Endothelial cell of umbilical vein (primary cell): ENCODE results near the gene BLM. TPM values are rescaled to one million over a fixed set of nuclear protein-coding genes. Genes with fewer than 3 reads are reported as not detected.

Experiments
- BruUV-seq: library from RNA; stranded (reverse); fragments of 400-500 nt; replicated peaks from 2 replicates; lab custom pipeline; 2021; lab: Mats Ljungman, UMichigan
- CTCF ChIA-PET: fragments of 300-600, 350-600 bp; sonication (Branson Sonifier 250); formaldehyde crosslinking; loops from one replicate; lab custom pipeline; 2021; ENCODE audit warnings: antibody characterized with exemption, inconsistent platforms; lab: Charles Lee
- POLR2A ChIA-PET: fragments of 300-600, 350-600 bp; sonication (Branson Sonifier 250); formaldehyde crosslinking; loops from one replicate; lab custom pipeline; 2021; ENCODE audit warnings: antibody characterized with exemption, inconsistent platforms; lab: Charles Lee
- DNase-seq: peaks from one replicate; pipeline ENCODE4 v3.0.0-alpha.2; 2011; ENCODE audit warnings: low read depth, low spot score
- FAIRE-seq: peaks from 2 replicates; lab custom pipeline; 2011; peaks lifted over from hg19 to GRCh38; lab: Jason Lieb, UNC
- H2AFZ ChIP-seq: 2 replicates; pipeline ENCODE4 v1.6.0; 2012; ENCODE audit warnings: low read depth, low read length, control low read depth, inconsistent platforms
- H3K27ac ChIP-seq: 2 replicates; pipeline ENCODE4 v1.5.1; 2011; ENCODE audit warnings: low read depth, mild to moderate bottlenecking, control low read depth, low read length, moderate library complexity; ENCODE audit not compliant: insufficient read depth
- H3K27me3 ChIP-seq, 2 experiments: 2 replicates each; pipeline versions ENCODE4 v1.6.0 to v1.6.1; 2011; ENCODE audit warnings: low read length in 2 of 2, mixed read lengths in 1 of 2; ENCODE audit not compliant: control insufficient read depth in 2 of 2, insufficient read depth in 2 of 2
- H3K36me3 ChIP-seq, 2 experiments: 2 replicates in 1 of 2; 3 replicates in 1 of 2; pipeline ENCODE4 v1.5.1; 2011; ENCODE audit warnings: low read length in 2 of 2, mild to moderate bottlenecking in 1 of 2, moderate library complexity in 1 of 2; ENCODE audit not compliant: control insufficient read depth in 2 of 2, insufficient read depth in 2 of 2; ENCODE audit errors: extremely low read depth in 1 of 2
- H3K4me1 ChIP-seq: 3 replicates; pipeline ENCODE4 v1.5.1; 2011; ENCODE audit warnings: mild to moderate bottlenecking, low read length; ENCODE audit not compliant: control insufficient read depth, insufficient read depth; ENCODE audit errors: extremely low read depth
- H3K4me2 ChIP-seq: 2 replicates; pipeline ENCODE4 v1.6.1; 2011; ENCODE audit warnings: low read length, control low read depth, mixed read lengths; ENCODE audit not compliant: insufficient read depth
- H3K4me3 ChIP-seq, 3 experiments: fragments of 200-600 bp in 1 of 3; sonication (generic), shearing (Covaris generic) in 1 of 3; replicated peaks in 1 of 3; 2 replicates each; pipeline ENCODE4 v1.5.1; 2011 to 2016; ENCODE audit warnings: control low read depth in 3 of 3, low read length in 3 of 3, mild to moderate bottlenecking in 2 of 3, inconsistent platforms in 1 of 3, low read depth in 1 of 3, moderate library complexity in 1 of 3; ENCODE audit not compliant: insufficient read depth in 1 of 3
- H3K79me2 ChIP-seq: 2 replicates; pipeline ENCODE4 v1.6.0; 2012; ENCODE audit warnings: low read length, inconsistent platforms; ENCODE audit not compliant: control insufficient read depth, insufficient read depth
- H3K9ac ChIP-seq: replicated peaks from 2 replicates; pipeline ENCODE3; 2011; ENCODE audit warnings: low read length, control low read depth; ENCODE audit not compliant: insufficient read depth; ENCODE audit errors: extremely low read depth
- H3K9me1 ChIP-seq: replicated peaks from 3 replicates; pipeline ENCODE4 v1.6.0; 2011; ENCODE audit warnings: mild to moderate bottlenecking, low read length; ENCODE audit not compliant: control insufficient read depth, insufficient read depth; ENCODE audit errors: extremely low read depth
- H3K9me3 ChIP-seq: replicated peaks from 2 replicates; pipeline ENCODE4 v1.5.1; 2012; ENCODE audit warnings: low read length, inconsistent platforms; ENCODE audit not compliant: control insufficient read depth, insufficient read depth
- H4K20me1 ChIP-seq: replicated peaks from 2 replicates; pipeline ENCODE3; 2011; ENCODE audit warnings: mild to moderate bottlenecking, low read length; ENCODE audit not compliant: control insufficient read depth, insufficient read depth; ENCODE audit errors: extremely low read depth
- EZH2 ChIP-seq: IDR thresholded peaks from 2 replicates; pipeline ENCODE4 v1.6.1; 2012; ENCODE audit warnings: borderline replicate concordance, low read depth, mild to moderate bottlenecking, moderate library complexity, low read length, inconsistent platforms; ENCODE audit not compliant: severe bottlenecking
- FOS ChIP-seq: IDR thresholded peaks from 2 replicates; pipeline ENCODE4 v1.6.1; 2011; ENCODE audit warnings: mild to moderate bottlenecking, low read length, moderate library complexity, borderline replicate concordance; ENCODE audit not compliant: insufficient read depth
- GATA2 ChIP-seq: IDR thresholded peaks from 2 replicates; pipeline ENCODE4 v1.7.0; 2011; ENCODE audit warnings: low read depth, mild to moderate bottlenecking, moderate library complexity, mixed read lengths, low read length; ENCODE audit not compliant: insufficient read length, insufficient read depth
- JUN ChIP-seq: IDR thresholded peaks from 2 replicates; pipeline ENCODE4 v1.6.1; 2011; ENCODE audit warnings: borderline replicate concordance, low read depth; ENCODE audit not compliant: insufficient read length, insufficient read depth
- MYC ChIP-seq: IDR thresholded peaks from one replicate; pipeline ENCODE4 v1.6.1; 2011; ENCODE audit warnings: mild to moderate bottlenecking, low read depth, low read length
- POLR2A ChIP-seq: IDR thresholded peaks from 2 replicates; pipeline ENCODE4 v1.6.1; 2012; ENCODE audit warnings: low read depth, mild to moderate bottlenecking, control low read depth, low read length
- POLR2AphosphoS5 ChIP-seq: IDR thresholded peaks from 2 replicates; pipeline ENCODE4 v1.6.1; 2012; ENCODE audit warnings: low read depth, mild to moderate bottlenecking, control low read depth, low read length, moderate library complexity; ENCODE audit not compliant: insufficient read depth
- dilution Hi-C: fragments of 300-500 bp; cut with MboI; formaldehyde crosslinking; loops from one replicate; pipeline ENCODE4 v1.15.0; 2019; ENCODE audit warnings: low sequenced_read_pairs; ENCODE audit not compliant: extremely low pct_ligation_motif_present
- intact Hi-C: fragments of 100-400 bp; cut with micrococcal nuclease; formaldehyde crosslinking; loops from one replicate; pipeline ENCODE4 v1.10.0; 2022
- polyA plus RNA-seq, 4 experiments: library from polyadenylated mRNA; depleted of rRNA in 3 of 4; stranded (reverse) in 3 of 4; unstranded in 1 of 4; fragments of >200 nt; gene quantifications; 2 replicates each; pipeline versions ENCODE4 v1.2.1 to v1.2.3, GENCODE V29; 2011 to 2012; ENCODE audit warnings: missing spikeins in 1 of 4
- total RNA-seq: library from RNA; stranded (reverse); gene quantifications from 2 replicates; pipeline ENCODE4 v1.2.3, GENCODE V29; 2021
- TF ChIP-seq, protein P1 (sequence below): IDR thresholded peaks from 2 replicates; pipeline ENCODE4 v1.6.1; 2011; ENCODE audit not compliant: insufficient read depth, insufficient read length
- TF ChIP-seq, protein P2 (sequence below), 2 donors: IDR thresholded peaks; 1 replicate in 1 of 2; 2 replicates in 1 of 2; pipeline ENCODE4 v1.5.1; 2011; ENCODE audit warnings: low read length in 2 of 2, mild to moderate bottlenecking in 2 of 2, moderate library complexity in 2 of 2, control low read depth in 1 of 2, inconsistent platforms in 1 of 2, low read depth in 1 of 2; ENCODE audit not compliant: insufficient read depth in 1 of 2; ENCODE audit errors: extremely low read depth in 1 of 2

The BLM gene
- total and polyA plus RNA-seq, 2 donors (not counting 3 experiments of a cell fraction or from before 2014, with no cell fraction given): 3.8 to 17.3 TPM

DNA sequence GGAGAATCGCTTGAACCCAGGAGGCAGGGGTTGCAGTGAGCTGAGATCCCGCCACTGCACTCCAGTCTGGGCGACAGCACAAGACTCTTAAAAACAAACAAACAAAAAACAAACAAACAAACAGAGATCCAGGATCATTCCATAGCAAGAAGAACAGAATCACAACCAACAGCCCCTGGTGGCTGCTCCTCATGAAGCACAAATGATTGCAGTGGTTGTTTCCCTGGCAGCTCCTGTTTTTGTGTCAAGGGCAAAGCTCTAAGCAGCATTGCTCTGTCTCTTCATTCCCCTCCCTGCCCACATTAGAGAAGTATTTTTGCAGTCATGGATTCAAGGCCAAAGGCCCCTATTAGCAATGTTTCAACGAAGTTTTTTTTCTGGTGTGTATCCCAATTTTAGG lies 25.8 kb upstream of the BLM start:
- ChIA-PET CTCF (interaction anchor here (1.0 to 4.9 kb wide), 6 partner anchors 9 to 398 kb away, joined by 3 to 53 read pairs (median 4); no protein-coding TSS in a partner anchor), POLR2A (no interaction called here)
- H3K36me3 ChIP-seq: no peaks in the 10 kb centered on the region
- no peak overlapping the region for H3K4me3 ChIP-seq
- peaks cover 2% of the 10 kb centered on the region for H3K4me1 ChIP-seq
- no peak for DNase-seq
- intact Hi-C loops (loop anchor here (5.0 kb wide), 1 partner anchor 189 kb away; no protein-coding TSS in a partner anchor), dilution Hi-C loops (no loop called here)
- no peak overlapping the region for H2AFZ ChIP-seq
- no peak overlapping the region for H3K9ac ChIP-seq
- H3K4me2 ChIP-seq: no peak overlapping the region
- no peaks in the 10 kb centered on the region for H3K79me2 ChIP-seq
- no peaks in the 10 kb centered on the region for H3K9me1 ChIP-seq
- TF ChIP-seq JUN: no peak
- no peak for TF ChIP-seq MYC
- TF ChIP-seq, protein P1, sequence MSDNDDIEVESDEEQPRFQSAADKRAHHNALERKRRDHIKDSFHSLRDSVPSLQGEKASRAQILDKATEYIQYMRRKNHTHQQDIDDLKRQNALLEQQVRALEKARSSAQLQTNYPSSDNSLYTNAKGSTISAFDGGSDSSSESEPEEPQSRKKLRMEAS: no peak
- no peak for TF ChIP-seq FOS
- TF ChIP-seq GATA2: no peak
- TF ChIP-seq POLR2A: no peak
- TF ChIP-seq EZH2: no peak
- no peak for TF ChIP-seq POLR2AphosphoS5
- TF ChIP-seq, protein P2, sequence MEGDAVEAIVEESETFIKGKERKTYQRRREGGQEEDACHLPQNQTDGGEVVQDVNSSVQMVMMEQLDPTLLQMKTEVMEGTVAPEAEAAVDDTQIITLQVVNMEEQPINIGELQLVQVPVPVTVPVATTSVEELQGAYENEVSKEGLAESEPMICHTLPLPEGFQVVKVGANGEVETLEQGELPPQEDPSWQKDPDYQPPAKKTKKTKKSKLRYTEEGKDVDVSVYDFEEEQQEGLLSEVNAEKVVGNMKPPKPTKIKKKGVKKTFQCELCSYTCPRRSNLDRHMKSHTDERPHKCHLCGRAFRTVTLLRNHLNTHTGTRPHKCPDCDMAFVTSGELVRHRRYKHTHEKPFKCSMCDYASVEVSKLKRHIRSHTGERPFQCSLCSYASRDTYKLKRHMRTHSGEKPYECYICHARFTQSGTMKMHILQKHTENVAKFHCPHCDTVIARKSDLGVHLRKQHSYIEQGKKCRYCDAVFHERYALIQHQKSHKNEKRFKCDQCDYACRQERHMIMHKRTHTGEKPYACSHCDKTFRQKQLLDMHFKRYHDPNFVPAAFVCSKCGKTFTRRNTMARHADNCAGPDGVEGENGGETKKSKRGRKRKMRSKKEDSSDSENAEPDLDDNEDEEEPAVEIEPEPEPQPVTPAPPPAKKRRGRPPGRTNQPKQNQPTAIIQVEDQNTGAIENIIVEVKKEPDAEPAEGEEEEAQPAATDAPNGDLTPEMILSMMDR (IDR thresholded peaks at IDR 0.05; ENCODE audit: extremely low read depth in 1 of 2, insufficient read depth in 1 of 2, low read depth in 1 of 2, low read length in 2 of 2): no peak
- no TSS peak for BruUV-seq
- FAIRE-seq: peak; percentile 18
- no peaks in the 10 kb centered on the region for H4K20me1 ChIP-seq
- H3K9me3 ChIP-seq: no peaks in the 10 kb centered on the region
- no peak overlapping the region for H3K27ac ChIP-seq
- no peaks in the 10 kb centered on the region for H3K27me3 ChIP-seq
